Adrenal gland (tissue), 5 donors: ENCODE measurements around the gene PDHX.

Experiments
- CTCF ChIP-seq, 6 experiments: fragments of 450-650 bp in 4 of 6; fragments of 200-600 bp in 2 of 6; sonication (generic) in 1 of 6; IDR thresholded peaks; 1 replicate in 5 of 6; 2 replicates in 1 of 6; pipeline versions ENCODE4 v1.5.1 to v1.8.0; 2016 to 2021; ENCODE audit warnings: antibody characterized with exemption in 6 of 6, mild to moderate bottlenecking in 2 of 6, moderate library complexity in 1 of 6
- POLR2A ChIP-seq, 2 donors: fragments of 450-650 bp; IDR thresholded peaks; one replicate each; pipeline ENCODE4 v1.6.1; 2017; ENCODE audit warnings: antibody characterized with exemption in 2 of 2, mild to moderate bottlenecking in 2 of 2, moderate library complexity in 1 of 2
- donor health status: DM: no; HTN: no; CAD: no.

GRCh38 chr11:34940026-34940677, 23.7 kb downstream of the PDHX start:
- TF ChIP-seq CTCF (IDR thresholded peaks at IDR 0.05) (no peak), POLR2A (IDR thresholded peaks at IDR 0.05) (no peak)
